ENCODE measurements around the gene F2R.
"Not testable (repeated sequence)": the region's sequence is repeated elsewhere in the genome, so short reads cannot be mapped to it uniquely, and the experiment has no call there.

Gene F2R

GRCh38 chr5:76757049-76757448 lies 41.1 kb downstream of the F2R start:
- no peak for DNase-seq (ENCODE audit: low read depth in 2 of 2)

GRCh38 chr5:76761118-76761517 lies 45.2 kb downstream of the F2R start:
- not testable (repeated sequence) for DNase-seq (ENCODE audit: low read depth in 2 of 2)

- no peak for DNase-seq (ENCODE audit: low read depth in 2 of 2)
These were observed 46.6 kb downstream of the F2R start for GRCh38 chr5:76762484-76762883.

GRCh38 chr5:76763136-76763535 lies 47.2 kb downstream of the F2R start:
- no peak for DNase-seq (ENCODE audit: low read depth in 2 of 2)

GRCh38 chr5:76764374-76764773 lies 48.4 kb downstream of the F2R start:
- DNase-seq (ENCODE audit: low read depth in 2 of 2): no peak

GRCh38 chr5:76765249-76765648 lies 49.3 kb downstream of the F2R start:
- DNase-seq (ENCODE audit: low read depth in 2 of 2): no peak

GRCh38 chr5:76766746-76767145 lies 50.8 kb downstream of the F2R start:
- DNase-seq (ENCODE audit: low read depth in 2 of 2): no peak

GRCh38 chr5:76771041-76771440 lies 55.1 kb downstream of the F2R start:
- DNase-seq (ENCODE audit: low read depth in 2 of 2): not testable (repeated sequence)

GRCh38 chr5:76771705-76772405 lies 55.9 kb downstream of the F2R start:
- DNase-seq (ENCODE audit: low read depth in 2 of 2): no peak

- DNase-seq (ENCODE audit: low read depth in 2 of 2): no peak
These were observed 60.0 kb downstream of the F2R start for GRCh38 chr5:76775921-76776320.

- DNase-seq (ENCODE audit: low read depth in 2 of 2): no peak
These were observed 60.5 kb downstream of the F2R start for GRCh38 chr5:76776391-76776790.

- not testable (repeated sequence) for DNase-seq (ENCODE audit: low read depth in 2 of 2)
These were observed 64.7 kb downstream of the F2R start for GRCh38 chr5:76780616-76781015.

GRCh38 chr5:76781775-76782174 lies 65.8 kb downstream of the F2R start:
- no peak for DNase-seq (ENCODE audit: low read depth in 2 of 2)

GRCh38 chr5:76782444-76782843 lies 66.5 kb downstream of the F2R start:
- no peak for DNase-seq (ENCODE audit: low read depth in 2 of 2)
